ENCODE measurements around the gene IL20RB.

The IL20RB gene

GRCh38 chr3:136974670-136975069 lies 16.9 kb downstream of the IL20RB start:
- Histone ChIP-seq H3K4me1 (ENCODE audit: control insufficient read depth, insufficient read depth, low read length) (no peaks in the 10 kb centered on the region), H3K36me3 (ENCODE audit: control insufficient read depth in 2 of 2, insufficient read depth in 1 of 2, low read length in 2 of 2) (no peaks in the 10 kb centered on the region), H3K27ac (ENCODE audit: extremely low read depth, low read depth, low read length) (no peak overlapping the region), H3K9me3 (ENCODE audit: control insufficient read depth, insufficient read depth, low read depth, low read length) (no peaks in the 10 kb centered on the region), H3K4me3 (ENCODE audit: low read depth, low read length) (no peak overlapping the region)
- ChIA-PET POLR2A (no interaction called here), CTCF (no interaction called here)
- TF ChIP-seq SETDB1 (IDR thresholded peaks at IDR 0.05; ENCODE audit: insufficient read length, low read length) (peak; percentile 20), KLF16 (tag by site-specific recombination; IDR thresholded peaks at IDR 0.05) (no peak)

GRCh38 chr3:136979204-136979603 lies 21.4 kb downstream of the IL20RB start:
- Histone ChIP-seq H3K9me3 (ENCODE audit: control insufficient read depth, insufficient read depth, low read depth, low read length) (no peaks in the 10 kb centered on the region), H3K4me1 (ENCODE audit: control insufficient read depth, insufficient read depth, low read length) (no peaks in the 10 kb centered on the region), H3K36me3 (ENCODE audit: control insufficient read depth in 2 of 2, insufficient read depth in 1 of 2, low read length in 2 of 2) (no peaks in the 10 kb centered on the region), H3K4me3 (ENCODE audit: low read depth, low read length) (no peak overlapping the region), H3K27ac (ENCODE audit: extremely low read depth, low read depth, low read length) (no peak overlapping the region)
- ChIA-PET CTCF (no interaction called here), POLR2A (no interaction called here)
- TF ChIP-seq ZNF341 (tag by site-specific recombination; IDR thresholded peaks at IDR 0.05; ENCODE audit: low read depth) (no peak), ZNF416 (tag by site-specific recombination; IDR thresholded peaks at IDR 0.05) (no peak), ZNF10 (tag by site-specific recombination; IDR thresholded peaks at IDR 0.05) (no peak), YY2 (tag by site-specific recombination; IDR thresholded peaks at IDR 0.05) (no peak), ZNF677 (tag by site-specific recombination; IDR thresholded peaks at IDR 0.05) (no peak), ZBTB26 (tag by site-specific recombination; optimal IDR thresholded peaks at IDR 0.05) (no peak), ZNF529 (tag by site-specific recombination; IDR thresholded peaks at IDR 0.05; ENCODE audit: insufficient replicate concordance) (no peak), KLF7 (tag by site-specific recombination; IDR thresholded peaks at IDR 0.05; ENCODE audit: borderline replicate concordance) (no peak), WT1 (tag by site-specific recombination; IDR thresholded peaks at IDR 0.05) (no peak)
- TF ChIP-seq, protein P1, sequence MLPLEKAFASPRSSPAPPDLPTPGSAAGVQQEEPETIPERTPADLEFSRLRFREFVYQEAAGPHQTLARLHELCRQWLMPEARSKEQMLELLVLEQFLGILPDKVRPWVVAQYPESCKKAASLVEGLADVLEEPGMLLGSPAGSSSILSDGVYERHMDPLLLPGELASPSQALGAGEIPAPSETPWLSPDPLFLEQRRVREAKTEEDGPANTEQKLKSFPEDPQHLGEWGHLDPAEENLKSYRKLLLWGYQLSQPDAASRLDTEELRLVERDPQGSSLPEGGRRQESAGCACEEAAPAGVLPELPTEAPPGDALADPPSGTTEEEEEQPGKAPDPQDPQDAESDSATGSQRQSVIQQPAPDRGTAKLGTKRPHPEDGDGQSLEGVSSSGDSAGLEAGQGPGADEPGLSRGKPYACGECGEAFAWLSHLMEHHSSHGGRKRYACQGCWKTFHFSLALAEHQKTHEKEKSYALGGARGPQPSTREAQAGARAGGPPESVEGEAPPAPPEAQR (tag by site-specific recombination; IDR thresholded peaks at IDR 0.05): no peak

DNA sequence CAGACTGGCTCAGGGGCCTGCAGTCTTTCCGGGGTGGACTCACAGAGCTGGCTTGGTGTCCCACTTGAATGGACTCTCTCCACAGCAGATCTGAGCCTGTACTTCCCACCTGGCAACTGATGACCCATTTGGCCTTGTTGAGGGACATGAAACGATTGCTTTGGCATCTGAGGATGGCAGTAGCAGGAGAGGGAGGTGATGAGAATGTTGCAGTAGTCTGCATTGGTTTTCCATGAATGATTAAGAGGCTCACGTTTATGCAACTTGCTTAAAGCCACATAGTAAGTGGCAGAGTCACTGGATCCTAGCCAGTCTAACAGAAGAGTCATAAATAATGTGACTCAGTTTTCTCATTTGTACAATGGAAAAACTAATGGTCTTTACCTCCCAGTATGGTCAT lies 21.9 kb downstream of the IL20RB start:
- no peaks in the 10 kb centered on the region for H3K4me1 ChIP-seq (ENCODE audit: control insufficient read depth, insufficient read depth, low read length)
- POLR2A ChIA-PET: no interaction called here
- CTCF ChIA-PET: no interaction called here

GRCh38 chr3:136982033-136982432 lies 24.2 kb downstream of the IL20RB start:
- Histone ChIP-seq H3K4me1 (ENCODE audit: control insufficient read depth, insufficient read depth, low read length) (no peaks in the 10 kb centered on the region), H3K4me3 (ENCODE audit: low read depth, low read length) (no peak overlapping the region), H3K36me3 (ENCODE audit: control insufficient read depth in 2 of 2, insufficient read depth in 1 of 2, low read length in 2 of 2) (no peaks in the 10 kb centered on the region), H3K9me3 (ENCODE audit: control insufficient read depth, insufficient read depth, low read depth, low read length) (no peaks in the 10 kb centered on the region), H3K27ac (ENCODE audit: extremely low read depth, low read depth, low read length) (no peak overlapping the region)
- TF ChIP-seq ZNF670 (tag by site-specific recombination; IDR thresholded peaks at IDR 0.05; ENCODE audit: low read depth) (no peak), ZNF501 (tag by site-specific recombination; IDR thresholded peaks at IDR 0.05) (no peak), ZBTB48 (tag by site-specific recombination; IDR thresholded peaks at IDR 0.05) (no peak)
- TF ChIP-seq, protein P2, sequence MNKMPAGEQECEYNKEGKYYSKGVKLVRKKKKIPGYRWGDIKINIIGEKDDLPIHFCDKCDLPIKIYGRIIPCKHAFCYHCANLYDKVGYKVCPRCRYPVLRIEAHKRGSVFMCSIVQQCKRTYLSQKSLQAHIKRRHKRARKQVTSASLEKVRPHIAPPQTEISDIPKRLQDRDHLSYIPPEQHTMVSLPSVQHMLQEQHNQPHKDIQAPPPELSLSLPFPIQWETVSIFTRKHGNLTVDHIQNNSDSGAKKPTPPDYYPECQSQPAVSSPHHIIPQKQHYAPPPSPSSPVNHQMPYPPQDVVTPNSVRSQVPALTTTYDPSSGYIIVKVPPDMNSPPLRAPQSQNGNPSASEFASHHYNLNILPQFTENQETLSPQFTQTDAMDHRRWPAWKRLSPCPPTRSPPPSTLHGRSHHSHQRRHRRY (tag by site-specific recombination; IDR thresholded peaks at IDR 0.05): no peak
- ChIA-PET POLR2A (no interaction called here), CTCF (interaction anchor here (0.6 kb wide), 1 partner anchor 33 kb away, joined by 3 read pairs; no protein-coding TSS in a partner anchor)

More for the DNA sequence above, 21.9 kb downstream of the IL20RB start:
- Histone ChIP-seq H3K4me3 (ENCODE audit: low read depth, low read length) (no peak overlapping the region), H3K36me3 (ENCODE audit: control insufficient read depth in 2 of 2, insufficient read depth in 1 of 2, low read length in 2 of 2) (no peaks in the 10 kb centered on the region), H3K9me3 (ENCODE audit: control insufficient read depth, insufficient read depth, low read depth, low read length) (no peaks in the 10 kb centered on the region), H3K27ac (ENCODE audit: extremely low read depth, low read depth, low read length) (no peak overlapping the region)
- no peak for TF ChIP-seq ZNF670 (tag by site-specific recombination; IDR thresholded peaks at IDR 0.05; ENCODE audit: low read depth)
- TF ChIP-seq BCL11A (tag by site-specific recombination; IDR thresholded peaks at IDR 0.05; ENCODE audit: low read depth): no peak
- TF ChIP-seq ZNF585B (tag by site-specific recombination; IDR thresholded peaks at IDR 0.05): no peak
- no peak for TF ChIP-seq ZNF133 (tag by site-specific recombination; IDR thresholded peaks at IDR 0.05)

Data from HEK293 (cell line).